DOHH2 (cell line): Measurements from ENCODE around the gene MPDZ.

Source experiments
- H3F3A ChIP-seq: fragments of 200-600 bp; sonication (generic), shearing (Covaris generic); 2 replicates; pipeline ENCODE4 v1.6.0; 2016; ENCODE audit warnings: antibody characterized with exemption, mild to moderate bottlenecking; ENCODE audit not compliant: control insufficient read depth, insufficient read depth
- H3K27ac ChIP-seq: fragments of 200-600 bp; sonication (generic); 2 replicates; pipeline ENCODE4 v1.5.1; 2014; ENCODE audit warnings: low read depth, mild to moderate bottlenecking, low read length, moderate library complexity
- H3K27me3 ChIP-seq: fragments of 200-600 bp; sonication (generic); 2 replicates; pipeline ENCODE4 v1.6.1; 2014; ENCODE audit warnings: mild to moderate bottlenecking, low read length, mixed read lengths; ENCODE audit not compliant: control insufficient read depth
- H3K36me3 ChIP-seq: fragments of 200-600 bp; sonication (generic); 2 replicates; pipeline ENCODE4 v1.6.1; 2014; ENCODE audit warnings: mild to moderate bottlenecking, low read length, moderate library complexity, mixed read lengths; ENCODE audit not compliant: control insufficient read depth
- H3K4me1 ChIP-seq: fragments of 200-600 bp; sonication (generic); 2 replicates; pipeline ENCODE4 v1.6.1; 2014; ENCODE audit warnings: mild to moderate bottlenecking, low read length, mixed read lengths; ENCODE audit not compliant: control insufficient read depth
- H3K4me2 ChIP-seq: fragments of 200-600 bp; sonication (generic); 2 replicates; pipeline ENCODE4 v1.6.0; 2014; ENCODE audit warnings: mild to moderate bottlenecking, low read length, moderate library complexity
- H3K4me3 ChIP-seq: fragments of 200-600 bp; sonication (generic); 2 replicates; pipeline ENCODE4 v1.5.1; 2014; ENCODE audit warnings: mild to moderate bottlenecking, low read length, mixed read lengths
- H3K79me2 ChIP-seq: fragments of 200-600 bp; sonication (generic); 2 replicates; pipeline ENCODE4 v1.6.1; 2014; ENCODE audit warnings: mild to moderate bottlenecking, low read length, mixed read lengths; ENCODE audit not compliant: control insufficient read depth
- H3K9me2 ChIP-seq: fragments of 200-600 bp; sonication (generic); replicated peaks from 2 replicates; pipeline ENCODE4 v1.6.1; 2014; ENCODE audit warnings: mild to moderate bottlenecking, low read length, mixed read lengths; ENCODE audit not compliant: control insufficient read depth
- H3K9me3 ChIP-seq: fragments of 200-600 bp; sonication (generic); 2 replicates; pipeline ENCODE4 v1.6.1; 2014; ENCODE audit warnings: antibody characterized with exemption, low read length, mixed read lengths; ENCODE audit not compliant: control insufficient read depth, insufficient read depth
- H4K20me1 ChIP-seq: fragments of 200-600 bp; sonication (generic); 2 replicates; pipeline ENCODE4 v1.6.0; 2014; ENCODE audit warnings: low read depth, mild to moderate bottlenecking, antibody characterized with exemption, low read length, moderate library complexity; ENCODE audit not compliant: control insufficient read depth, insufficient read depth
- EZH2phosphoT487 ChIP-seq: fragments of 200-600 bp; sonication (generic); IDR thresholded peaks from 2 replicates; pipeline ENCODE4 v1.6.1; 2017; ENCODE audit warnings: borderline replicate concordance, mild to moderate bottlenecking, antibody characterized with exemption, low read length, moderate library complexity, mixed read lengths
- TF ChIP-seq, protein P1 (sequence below): fragments of 200-600 bp; sonication (generic); IDR thresholded peaks from one replicate; pipeline ENCODE4 v1.5.1; 2014; ENCODE audit warnings: antibody characterized with exemption, mild to moderate bottlenecking, low read depth, low read length; ENCODE audit not compliant: poor library complexity, severe bottlenecking

The MPDZ gene

DNA sequence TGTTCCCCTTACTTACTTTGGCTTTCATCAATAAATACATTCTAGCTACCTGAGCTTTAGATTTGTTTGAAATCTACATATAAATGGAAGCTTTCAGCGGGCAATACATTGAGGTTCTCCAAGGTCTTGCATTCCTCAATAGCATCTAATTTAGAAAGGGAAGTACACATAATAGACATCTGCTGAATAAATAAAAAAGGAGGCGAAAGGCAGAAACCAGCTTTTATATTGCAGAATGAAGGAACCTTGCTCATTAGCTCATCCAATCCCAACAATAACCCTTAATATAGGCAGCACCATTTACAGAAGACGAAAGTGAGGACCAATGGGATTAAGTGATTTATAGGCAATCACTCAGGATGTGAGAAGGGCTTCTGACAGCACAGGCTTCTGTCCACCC lies 147.5 kb downstream of the MPDZ start:
- H4K20me1 ChIP-seq: no peaks in the 10 kb centered on the region

DNA sequence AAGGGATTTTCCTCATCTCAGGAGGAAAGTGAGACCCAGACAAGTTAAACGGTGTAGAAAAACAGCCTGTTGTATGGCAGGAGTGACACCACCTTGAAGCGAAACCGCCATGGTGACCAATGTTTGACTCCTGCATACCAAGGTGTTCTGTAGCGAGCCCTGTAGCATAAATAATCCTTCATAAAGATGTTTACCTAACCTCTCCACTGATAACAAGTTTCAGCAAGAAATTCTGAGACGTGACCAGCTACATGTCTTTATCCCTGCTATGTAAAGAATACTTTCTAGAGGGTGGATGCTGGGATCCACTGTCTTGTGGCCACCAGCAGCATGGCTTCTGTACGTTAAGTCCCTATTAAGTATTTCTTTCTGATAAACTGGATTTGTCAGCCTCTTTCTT lies 148.1 kb downstream of the MPDZ start:
- H3K36me3 ChIP-seq: no peaks in the 10 kb centered on the region
- H3K27me3 ChIP-seq: no peaks in the 10 kb centered on the region

More for the DNA sequence above, 147.5 kb downstream of the MPDZ start:
- no peak for TF ChIP-seq EZH2phosphoT487
- TF ChIP-seq, protein P1, sequence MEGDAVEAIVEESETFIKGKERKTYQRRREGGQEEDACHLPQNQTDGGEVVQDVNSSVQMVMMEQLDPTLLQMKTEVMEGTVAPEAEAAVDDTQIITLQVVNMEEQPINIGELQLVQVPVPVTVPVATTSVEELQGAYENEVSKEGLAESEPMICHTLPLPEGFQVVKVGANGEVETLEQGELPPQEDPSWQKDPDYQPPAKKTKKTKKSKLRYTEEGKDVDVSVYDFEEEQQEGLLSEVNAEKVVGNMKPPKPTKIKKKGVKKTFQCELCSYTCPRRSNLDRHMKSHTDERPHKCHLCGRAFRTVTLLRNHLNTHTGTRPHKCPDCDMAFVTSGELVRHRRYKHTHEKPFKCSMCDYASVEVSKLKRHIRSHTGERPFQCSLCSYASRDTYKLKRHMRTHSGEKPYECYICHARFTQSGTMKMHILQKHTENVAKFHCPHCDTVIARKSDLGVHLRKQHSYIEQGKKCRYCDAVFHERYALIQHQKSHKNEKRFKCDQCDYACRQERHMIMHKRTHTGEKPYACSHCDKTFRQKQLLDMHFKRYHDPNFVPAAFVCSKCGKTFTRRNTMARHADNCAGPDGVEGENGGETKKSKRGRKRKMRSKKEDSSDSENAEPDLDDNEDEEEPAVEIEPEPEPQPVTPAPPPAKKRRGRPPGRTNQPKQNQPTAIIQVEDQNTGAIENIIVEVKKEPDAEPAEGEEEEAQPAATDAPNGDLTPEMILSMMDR: no peak
- no peaks in the 10 kb centered on the region for H3K36me3 ChIP-seq
- H3F3A ChIP-seq: no peaks in the 10 kb centered on the region
- no peak overlapping the region for H3K27ac ChIP-seq
- no peaks in the 10 kb centered on the region for H3K9me3 ChIP-seq
- no peaks in the 10 kb centered on the region for H3K79me2 ChIP-seq
- H3K9me2 ChIP-seq: no peaks in the 10 kb centered on the region
- no peaks in the 10 kb centered on the region for H3K4me1 ChIP-seq
- H3K4me2 ChIP-seq: no peak overlapping the region
- no peak overlapping the region for H3K4me3 ChIP-seq
- no peaks in the 10 kb centered on the region for H3K27me3 ChIP-seq

DNA sequence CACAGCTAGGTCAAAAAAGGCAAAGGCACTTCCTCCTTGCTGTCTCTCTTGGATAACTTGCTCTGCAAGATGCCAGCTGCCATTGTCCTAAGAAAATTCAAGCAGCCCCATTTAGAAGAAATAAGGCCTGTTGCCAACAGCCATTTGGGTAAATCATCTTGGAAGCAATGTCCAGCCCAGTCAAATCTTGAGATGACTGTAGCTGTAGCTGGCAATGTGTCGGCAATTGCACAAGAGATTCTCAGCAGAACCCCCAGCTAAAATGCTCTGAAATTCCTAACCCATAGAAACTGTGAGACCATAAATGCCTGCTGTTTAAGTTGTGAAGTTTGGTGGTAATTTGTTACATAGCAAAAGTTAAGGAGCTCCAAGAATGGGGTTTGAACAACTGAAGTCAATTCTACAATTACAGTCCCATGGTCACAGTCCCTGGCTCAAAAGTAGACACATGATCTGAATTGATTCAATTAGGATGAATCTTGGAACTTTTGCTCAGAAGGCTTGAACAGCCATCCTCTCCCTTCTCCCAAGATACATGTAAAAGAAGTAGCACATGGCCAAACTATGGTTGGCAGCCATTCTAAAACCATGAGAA lies 151.1 kb downstream of the MPDZ start:
- no peaks in the 10 kb centered on the region for H3K9me2 ChIP-seq
- no peak for TF ChIP-seq EZH2phosphoT487
- TF ChIP-seq, protein P1: no peak
- H3K9me3 ChIP-seq: no peaks in the 10 kb centered on the region
- H3K79me2 ChIP-seq: no peaks in the 10 kb centered on the region
- H3K27me3 ChIP-seq: no peaks in the 10 kb centered on the region
- no peaks in the 10 kb centered on the region for H4K20me1 ChIP-seq
- H3K36me3 ChIP-seq: no peaks in the 10 kb centered on the region
- no peak overlapping the region for H3K4me3 ChIP-seq
- H3K27ac ChIP-seq: no peak overlapping the region
- no peak overlapping the region for H3K4me2 ChIP-seq
- H3K4me1 ChIP-seq: no peaks in the 10 kb centered on the region
- H3F3A ChIP-seq: no peaks in the 10 kb centered on the region

More for the DNA sequence above, 148.1 kb downstream of the MPDZ start:
- H3K9me3 ChIP-seq: no peaks in the 10 kb centered on the region
- no peaks in the 10 kb centered on the region for H3K4me1 ChIP-seq
- no peaks in the 10 kb centered on the region for H3F3A ChIP-seq
- no peaks in the 10 kb centered on the region for H4K20me1 ChIP-seq
- no peak overlapping the region for H3K27ac ChIP-seq
- no peak for TF ChIP-seq EZH2phosphoT487
- TF ChIP-seq, protein P1: no peak
- no peak overlapping the region for H3K4me2 ChIP-seq
- H3K4me3 ChIP-seq: no peak overlapping the region
- H3K9me2 ChIP-seq: no peaks in the 10 kb centered on the region
- no peaks in the 10 kb centered on the region for H3K79me2 ChIP-seq
